Activated CD4-positive, alpha-beta T cell treated with anti-CD3 and anti-CD28 coated beads for 1 hour (primary cell): Measurements from ENCODE around the gene APLP1.
"Not testable (repeated sequence)": the region's sequence is repeated elsewhere in the genome, so short reads cannot be mapped to it uniquely, and the experiment has no call there.

Experiments
- DNase-seq: peaks from one replicate; pipeline ENCODE4 v3.0.0-alpha.2; 2020

Gene APLP1

DNA sequence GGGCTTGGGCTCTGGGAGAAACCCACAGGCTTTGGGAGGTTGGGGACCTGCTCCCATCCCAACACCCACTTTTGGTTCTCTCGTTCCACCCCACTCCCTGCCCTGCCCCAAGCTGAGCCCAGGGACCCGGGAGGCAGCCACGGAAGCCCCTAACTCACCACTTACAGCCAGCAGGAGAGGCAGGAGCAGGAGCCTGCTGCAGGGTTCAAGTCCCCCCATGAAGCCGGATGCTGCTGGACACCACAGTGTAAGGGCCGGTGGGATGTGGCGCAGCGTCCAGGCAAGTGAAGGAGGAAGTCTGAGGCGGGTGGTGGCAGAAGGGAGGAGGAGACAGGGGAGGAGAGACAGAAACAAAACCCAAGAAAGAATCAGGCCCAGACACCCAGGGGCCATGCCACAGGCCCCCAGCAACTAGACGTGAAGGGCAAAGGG lies 39.7 kb downstream of the APLP1 start, which contains the start of gene TYROBP:
Gene TYROBP, minus strand, starts transcription at position 286 of the 432 bp plus-strand sequence. Its CDS starts 67 bp downstream, at position 219.
- DNase-seq, result no peak

DNA sequence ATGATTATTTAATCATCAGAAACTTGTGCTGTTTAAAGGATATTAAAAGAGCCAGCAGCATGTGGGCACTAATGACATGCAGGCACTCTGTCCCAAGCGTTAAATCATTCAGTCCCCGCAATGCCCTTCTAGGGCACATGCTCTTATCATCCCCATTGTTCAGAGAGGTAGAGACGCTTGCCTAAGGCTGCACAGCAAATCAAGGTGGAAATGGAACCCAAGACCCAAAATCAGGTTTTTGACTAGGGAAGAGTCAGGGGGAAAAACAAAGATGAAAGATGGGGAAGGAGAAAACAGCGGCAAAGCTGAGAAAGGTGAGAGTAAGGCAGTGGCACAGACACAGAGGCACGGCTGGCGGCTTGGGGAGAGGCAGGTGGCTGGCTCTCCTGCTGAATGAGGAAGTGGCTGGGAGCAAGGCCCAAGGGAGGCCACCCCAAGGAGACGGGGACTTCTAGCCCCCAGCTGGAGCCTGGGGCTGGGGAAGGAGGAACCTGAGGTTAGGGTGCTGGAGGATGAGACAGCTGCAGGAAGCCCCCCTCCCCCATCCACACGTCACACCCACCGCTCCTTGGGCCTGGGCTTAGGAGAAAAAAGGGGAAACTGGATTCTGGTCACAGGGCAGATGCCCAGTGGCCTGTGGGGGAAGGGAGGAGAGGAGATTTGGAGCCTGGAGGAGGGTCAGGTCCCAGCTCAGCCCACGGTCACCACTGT lies 40.8 kb downstream of the APLP1 start:
- no peak for DNase-seq

DNA sequence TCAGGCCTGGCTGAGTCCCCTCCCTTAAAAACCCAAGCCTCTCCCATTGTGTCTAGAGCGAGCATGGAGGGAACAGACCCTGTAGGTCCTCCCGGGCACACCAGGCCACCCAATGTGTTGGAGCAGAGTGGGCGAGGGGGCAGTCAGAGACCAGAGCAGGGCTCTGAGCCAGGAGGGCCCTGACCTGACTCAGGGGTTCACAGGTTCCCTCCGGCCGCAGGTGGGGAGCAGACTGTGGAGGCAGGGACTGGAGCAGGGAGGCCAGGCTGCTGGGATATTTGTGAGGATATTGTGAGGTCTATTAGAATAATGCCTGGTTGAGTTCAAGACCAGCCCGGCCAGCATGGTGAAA lies 41.3 kb downstream of the APLP1 start:
- no peak for DNase-seq

DNA sequence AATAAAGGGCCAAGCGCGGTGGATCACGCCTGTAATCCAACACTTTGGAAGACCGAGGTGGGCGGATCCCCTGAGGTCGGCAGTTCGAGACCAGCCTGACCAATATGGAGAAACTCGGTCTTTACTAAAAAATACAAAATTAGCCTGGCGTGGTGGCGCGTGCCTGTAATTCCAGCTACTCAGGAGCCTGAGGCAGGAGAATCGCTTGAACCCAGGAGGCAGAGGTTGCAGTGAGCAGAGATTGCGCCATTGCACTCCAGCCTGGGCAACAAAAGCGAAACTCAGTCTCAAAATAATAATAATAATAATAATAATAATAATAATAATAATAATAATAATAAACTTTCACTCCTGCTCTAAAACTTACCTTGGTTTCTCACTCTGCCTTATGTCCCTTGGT lies 42.0 kb downstream of the APLP1 start:
- DNase-seq, result not testable (repeated sequence)

DNA sequence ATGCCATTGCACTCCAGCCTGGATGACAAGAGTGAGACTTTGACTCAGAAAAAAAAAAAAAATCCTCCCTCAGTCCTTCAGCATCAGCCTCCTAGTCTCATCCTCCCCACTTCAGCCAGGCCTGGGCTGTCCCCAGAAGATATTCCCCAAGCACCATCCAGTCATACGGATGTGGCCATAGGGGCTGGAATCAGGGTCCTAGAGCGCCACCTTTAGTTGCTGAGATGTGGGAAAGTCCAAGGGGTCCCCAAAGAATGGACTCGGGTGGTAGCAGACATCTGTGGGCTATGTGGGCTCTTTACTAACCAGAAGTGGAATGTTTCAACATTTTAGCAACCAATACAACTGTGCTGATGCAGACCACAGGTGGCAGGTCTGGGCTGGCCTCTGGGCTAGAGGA lies 42.8 kb downstream of the APLP1 start:
- DNase-seq, result no peak

DNA sequence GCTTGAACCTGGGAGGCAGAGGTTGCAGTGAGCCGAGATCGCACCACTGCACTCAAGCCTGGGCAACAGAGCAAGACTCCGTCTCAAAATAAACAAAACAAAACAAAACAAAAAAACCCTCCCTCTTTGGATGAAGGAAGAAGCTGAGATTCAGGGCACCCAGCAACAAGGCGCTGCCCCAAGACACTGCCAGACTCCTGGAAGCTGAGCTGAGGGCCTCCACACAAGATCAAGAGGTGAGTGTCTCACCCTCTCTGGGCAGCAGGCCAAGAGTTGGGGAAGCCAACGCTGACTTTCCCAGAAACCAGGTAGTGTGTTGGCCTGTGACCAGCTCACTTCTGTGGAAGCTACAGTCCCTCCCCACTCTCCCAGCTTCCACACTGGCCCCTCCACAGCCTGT lies 43.4 kb downstream of the APLP1 start:
- DNase-seq, result no peak

DNA sequence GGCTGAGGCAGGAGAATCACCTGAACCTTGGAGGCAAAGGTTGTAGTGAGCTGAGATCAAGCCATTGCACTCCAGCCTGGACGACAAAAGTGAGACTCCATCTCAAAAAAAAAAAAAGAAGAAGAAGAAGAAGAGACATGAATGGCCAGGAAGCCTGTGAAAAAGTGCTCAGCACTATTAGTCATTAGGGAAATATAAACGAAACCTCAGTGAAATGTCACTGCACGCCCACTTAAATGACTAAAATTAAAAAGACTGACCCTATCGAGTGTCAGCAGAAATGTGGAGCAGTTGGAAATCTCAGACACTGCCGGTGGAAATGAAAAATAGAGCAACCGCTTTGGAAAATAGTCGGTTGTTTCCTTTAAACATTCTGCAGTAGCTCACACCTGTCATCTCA lies 45.2 kb downstream of the APLP1 start:
- no peak for DNase-seq

DNA sequence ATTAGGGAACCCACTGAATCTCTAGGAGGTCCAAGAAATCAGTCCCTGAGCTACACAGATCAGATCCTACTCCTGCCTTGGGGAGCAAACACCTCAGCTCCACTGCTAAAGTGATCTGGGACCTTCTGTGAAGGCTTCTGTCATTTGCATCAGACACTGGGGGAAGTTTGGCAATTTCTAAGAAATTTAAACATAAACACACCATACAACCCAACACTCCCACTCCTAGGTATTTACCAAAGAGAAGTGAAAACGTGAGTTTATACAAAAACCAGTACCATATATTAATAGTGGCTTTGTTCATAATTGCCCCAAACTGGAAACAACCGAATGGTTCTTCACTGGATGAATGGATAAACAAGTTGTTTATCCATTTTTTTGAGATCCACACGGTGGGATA lies 47.1 kb downstream of the APLP1 start:
- DNase-seq, result no peak

DNA sequence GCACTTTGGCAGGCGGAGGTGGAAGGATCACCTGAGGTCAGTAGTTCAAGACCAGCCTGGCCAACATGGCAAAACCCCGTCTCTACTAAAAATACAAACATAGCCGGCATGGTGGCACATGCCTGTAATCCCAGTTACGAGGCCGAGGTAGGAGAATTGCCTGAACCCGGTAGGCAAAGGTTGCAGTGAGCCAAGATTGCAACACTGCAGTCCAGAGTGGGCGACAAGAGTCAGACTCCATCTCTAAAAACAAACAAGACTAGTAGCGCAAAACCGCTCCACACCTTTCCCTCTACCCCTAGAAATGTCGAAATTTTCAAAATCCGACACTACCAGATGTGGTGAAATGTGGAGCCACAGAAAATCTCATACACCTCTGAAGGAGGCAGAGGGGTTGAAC lies 50.9 kb downstream of the APLP1 start:
- DNase-seq, result no peak

DNA sequence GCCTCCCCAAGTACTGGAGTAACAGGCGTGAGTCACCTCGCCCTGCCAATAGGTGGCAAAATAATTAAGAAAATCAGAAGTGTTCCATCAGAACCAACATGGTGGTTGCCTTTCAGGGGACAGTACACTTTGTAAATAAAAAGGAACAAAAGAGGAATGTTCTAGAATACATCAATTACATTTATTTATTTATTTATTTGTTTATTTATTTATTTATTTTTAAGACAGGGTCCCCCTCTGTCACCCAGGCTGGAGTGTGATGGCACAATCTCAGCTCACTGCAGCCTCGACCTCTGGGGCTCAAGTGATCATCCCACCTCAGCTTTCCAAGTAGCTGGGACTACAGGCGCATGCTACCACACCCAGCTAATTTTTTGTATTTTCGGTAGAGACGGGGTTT lies 52.6 kb downstream of the APLP1 start:
- no peak for DNase-seq

DNA sequence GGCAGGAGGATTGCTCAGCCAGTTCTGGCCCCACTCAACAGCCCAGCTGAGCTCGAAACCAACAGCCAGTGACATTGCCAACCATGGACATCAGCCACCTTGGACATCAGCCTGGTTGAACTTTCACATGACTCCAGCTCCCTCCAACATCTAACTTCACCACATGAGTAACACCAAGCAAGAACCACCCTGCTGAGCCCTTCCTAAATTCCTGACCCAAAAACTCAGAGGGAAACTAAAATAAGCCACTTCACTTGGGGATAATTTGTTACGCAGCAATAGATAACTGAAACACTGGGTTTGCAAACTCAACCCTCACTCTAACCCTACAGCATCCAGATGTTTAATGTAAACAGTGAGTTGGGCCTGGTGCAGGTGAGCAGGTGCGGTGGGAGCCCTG lies 57.1 kb downstream of the APLP1 start:
- no peak for DNase-seq

DNA sequence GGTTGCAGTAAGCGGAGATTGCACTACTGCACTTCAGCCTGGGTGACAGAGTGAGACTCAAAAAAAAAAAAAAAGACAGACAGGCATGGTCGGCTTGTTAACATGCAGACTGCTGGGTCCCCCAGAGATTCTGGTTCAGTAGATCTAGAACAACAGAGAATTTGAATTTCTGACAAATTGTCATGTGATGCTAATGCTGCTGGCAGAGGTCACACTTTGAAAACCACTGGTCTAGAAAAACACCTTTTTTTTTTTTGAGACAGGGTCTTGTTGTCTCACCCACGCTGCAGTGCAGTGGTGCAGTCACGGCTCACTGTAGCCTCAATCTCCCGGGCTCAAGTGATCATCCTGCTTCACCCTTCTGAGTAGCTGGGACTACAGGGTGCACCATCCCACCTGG lies 60.1 kb downstream of the APLP1 start:
- no peak for DNase-seq
